COLO668 (cell line): ENCODE results near the gene NRDC.
"Not testable (repeated sequence)": the region's sequence is repeated elsewhere in the genome, so short reads cannot be mapped to it uniquely, and the experiment has no call there.

Experiments
- DNase-seq: peaks from one replicate; lab custom pipeline; 2025; ENCODE audit not compliant: unreplicated experiment; lab: John Stamatoyannopoulos, UW

NRDC gene

GRCh38 chr1:51898090-51898734, 19.7 kb upstream of the NRDC start:
- no peak for DNase-seq

GRCh38 chr1:51897699-51898031, 19.1 kb upstream of the NRDC start:
- no peak for DNase-seq

GRCh38 chr1:51894748-51895147, 16.2 kb upstream of the NRDC start:
- DNase-seq = not testable (repeated sequence)

DNA sequence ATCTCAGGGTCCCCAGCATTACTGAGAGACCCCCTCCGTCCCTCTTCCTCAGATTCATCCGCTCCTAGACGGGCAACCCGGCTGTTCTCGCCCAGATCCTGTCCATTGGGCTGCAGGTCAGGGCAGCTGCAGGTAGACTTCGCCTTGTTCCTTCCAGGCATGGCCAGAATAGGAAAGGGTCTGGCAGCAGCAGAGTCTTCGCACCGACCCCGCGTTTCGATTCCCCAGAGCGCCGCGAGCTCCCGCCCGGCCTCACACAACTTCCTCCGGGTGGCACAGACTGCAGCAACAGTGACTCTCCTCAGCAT, 265 bp downstream of the NRDC start:
- no peak for DNase-seq

DNA sequence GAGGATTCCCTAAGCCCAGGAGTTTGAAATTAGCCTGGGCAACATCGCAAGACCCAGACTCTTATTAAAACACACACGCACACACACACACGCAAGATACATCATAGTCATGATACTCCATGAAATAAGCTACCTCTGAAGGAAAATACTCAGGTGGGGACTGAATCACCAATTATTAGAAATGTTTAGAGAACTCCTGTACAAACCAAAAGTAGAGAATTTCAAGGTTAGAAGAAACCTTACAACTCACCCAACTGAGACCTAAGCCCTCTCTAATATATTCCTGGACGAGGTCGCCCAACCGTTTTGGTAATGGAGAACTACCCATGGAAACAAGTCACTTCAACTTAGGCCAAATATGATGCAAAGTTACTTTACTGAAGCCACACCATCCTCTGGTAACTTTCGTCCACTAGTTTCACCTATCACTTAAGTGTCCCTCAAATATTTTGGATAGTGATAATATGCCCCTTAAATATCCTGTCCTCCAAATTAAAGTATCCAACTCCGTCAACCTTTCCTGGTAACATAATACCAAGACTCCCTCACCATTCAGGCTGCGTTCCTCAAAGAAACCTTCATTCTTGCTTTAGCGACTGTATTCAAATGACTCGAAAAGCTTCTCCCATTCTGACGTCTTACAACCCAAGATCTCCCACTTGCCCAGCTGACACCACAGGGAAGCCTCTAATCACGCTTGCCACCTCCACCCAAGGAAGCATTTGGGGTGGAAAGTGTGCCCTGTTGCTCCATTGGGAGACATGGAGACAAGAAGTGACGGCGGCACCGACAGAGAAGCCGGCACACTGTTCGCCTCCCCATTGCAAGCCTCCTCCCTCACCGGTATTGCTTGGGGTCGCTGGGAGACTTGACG, 856 bp downstream of the NRDC start:
- peak; percentile 56 for DNase-seq

- DNase-seq = no peak
Observed at GRCh38 chr1:51875836-51876235, 2.7 kb downstream of the NRDC start.

DNA sequence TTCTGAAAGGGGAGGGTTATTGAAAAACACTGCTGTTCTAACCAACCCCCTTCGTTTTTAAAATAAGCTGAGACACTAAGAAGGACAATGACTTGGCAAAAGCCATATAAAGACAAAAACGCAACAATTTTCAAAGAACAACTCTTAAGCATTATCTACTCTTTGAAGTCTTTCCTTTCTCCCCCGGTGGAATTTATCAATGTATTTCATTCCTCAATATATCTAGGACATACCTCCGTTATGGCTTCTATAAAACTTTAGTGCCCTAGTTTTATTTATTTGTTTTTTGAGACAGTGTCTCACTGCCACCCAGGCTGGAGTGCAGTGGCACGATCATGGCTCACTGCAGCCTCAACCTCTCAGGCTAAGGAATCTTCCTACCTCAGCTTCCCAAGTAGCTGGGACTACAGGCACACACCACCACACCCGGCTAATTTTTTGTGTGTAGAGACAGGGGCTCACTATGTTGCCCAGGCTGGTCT, 3.2 kb downstream of the NRDC start:
- no peak for DNase-seq

DNA sequence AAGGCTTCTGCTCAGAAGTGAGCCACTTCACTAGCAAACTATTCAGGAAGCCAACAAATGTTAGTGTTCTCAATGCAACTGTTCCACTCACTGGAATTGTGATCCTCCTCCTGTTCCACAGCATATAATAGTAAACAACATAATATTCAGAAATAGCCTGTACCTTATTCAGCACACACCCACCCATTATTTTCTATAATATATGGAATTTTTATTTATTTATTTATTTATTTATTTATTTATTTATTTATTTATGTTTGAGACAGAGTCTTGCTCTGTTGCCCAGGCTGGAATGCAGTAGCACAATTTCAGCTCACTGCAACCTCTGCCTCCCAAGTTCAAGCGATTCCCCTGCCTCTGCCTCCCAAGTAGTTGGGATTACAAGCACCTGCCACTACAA, 5.3 kb downstream of the NRDC start:
- not testable (repeated sequence) for DNase-seq

GRCh38 chr1:51871351-51871975, 7.1 kb downstream of the NRDC start:
- DNase-seq = no peak

GRCh38 chr1:51870603-51871350, 7.8 kb downstream of the NRDC start:
- DNase-seq = no peak

GRCh38 chr1:51867479-51868232, 10.9 kb downstream of the NRDC start:
- DNase-seq = no peak

DNA sequence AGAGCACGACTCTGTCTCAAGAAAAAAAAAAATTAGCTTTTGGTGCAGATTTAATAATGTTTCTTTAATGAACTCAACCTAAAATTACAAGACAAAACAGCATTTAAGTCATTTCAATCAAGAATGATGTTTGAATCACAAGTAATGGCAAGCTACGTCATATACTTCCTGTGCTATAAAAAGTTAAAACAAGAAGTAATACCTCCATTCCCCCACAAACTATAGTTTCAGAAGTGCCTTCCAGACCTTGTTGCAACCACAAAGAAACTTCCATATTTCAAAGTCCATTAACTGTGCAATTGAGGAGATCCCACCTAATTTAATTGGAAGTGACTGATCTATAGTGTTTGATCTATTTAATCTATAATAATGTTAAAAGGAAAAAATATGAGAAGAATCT, 15.1 kb downstream of the NRDC start:
- no peak for DNase-seq

DNA sequence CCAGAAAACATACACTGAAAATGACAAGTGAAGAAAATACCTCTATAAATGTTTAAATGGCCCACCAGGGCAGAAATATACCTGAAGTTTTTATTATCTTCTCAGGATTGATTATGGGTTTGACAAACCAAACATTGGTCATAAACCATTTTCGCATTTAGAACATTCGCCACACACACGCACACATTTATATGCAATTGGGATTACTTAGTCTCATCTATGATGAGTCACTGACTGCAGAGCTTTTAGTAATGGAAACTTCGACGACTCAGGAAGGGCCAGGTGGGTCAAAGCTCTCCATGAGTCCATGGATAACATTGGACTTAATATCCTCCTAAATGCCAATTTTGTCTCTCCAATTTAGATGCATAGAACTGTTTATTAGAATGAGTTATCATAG, 16.9 kb downstream of the NRDC start:
- no peak for DNase-seq

DNA sequence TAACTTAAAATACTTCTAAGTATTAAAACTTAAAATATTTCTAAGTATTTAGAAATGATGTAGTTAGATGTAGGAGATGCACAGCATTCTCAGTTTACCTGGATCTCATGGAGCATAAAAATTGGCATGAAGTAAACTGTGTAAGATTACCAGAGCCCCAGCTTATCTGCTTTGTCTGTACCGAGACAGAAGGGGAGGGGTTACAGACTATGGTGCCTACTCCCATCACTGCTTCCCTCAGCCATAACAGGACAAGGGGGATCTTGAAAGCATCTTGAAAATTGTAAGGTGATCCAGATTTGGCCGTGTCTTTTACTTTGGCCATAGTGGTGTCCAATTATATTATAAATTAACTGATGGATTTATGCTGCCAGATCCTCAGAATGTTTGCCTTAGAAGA, 18.8 kb downstream of the NRDC start:
- no peak for DNase-seq

DNA sequence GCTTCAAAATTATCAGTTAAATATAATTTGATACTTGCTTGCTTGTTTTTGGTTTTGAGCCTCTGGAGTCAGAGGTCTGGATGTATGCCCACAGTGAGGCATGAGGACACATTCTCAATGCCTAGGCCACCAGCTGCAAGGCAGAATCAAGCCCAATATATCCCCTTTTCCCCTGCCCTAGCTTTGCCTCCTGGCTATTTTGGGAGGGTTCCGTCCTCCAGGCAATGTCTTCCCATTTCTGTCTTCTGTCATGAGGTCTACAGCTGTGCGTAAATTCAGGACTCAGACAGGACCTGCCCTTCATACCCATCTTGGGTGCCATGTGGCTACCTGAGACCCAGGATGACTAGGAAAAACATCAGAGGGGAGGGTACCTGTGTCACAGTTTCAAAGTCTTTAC, 19.2 kb downstream of the NRDC start:
- DNase-seq = no peak

DNA sequence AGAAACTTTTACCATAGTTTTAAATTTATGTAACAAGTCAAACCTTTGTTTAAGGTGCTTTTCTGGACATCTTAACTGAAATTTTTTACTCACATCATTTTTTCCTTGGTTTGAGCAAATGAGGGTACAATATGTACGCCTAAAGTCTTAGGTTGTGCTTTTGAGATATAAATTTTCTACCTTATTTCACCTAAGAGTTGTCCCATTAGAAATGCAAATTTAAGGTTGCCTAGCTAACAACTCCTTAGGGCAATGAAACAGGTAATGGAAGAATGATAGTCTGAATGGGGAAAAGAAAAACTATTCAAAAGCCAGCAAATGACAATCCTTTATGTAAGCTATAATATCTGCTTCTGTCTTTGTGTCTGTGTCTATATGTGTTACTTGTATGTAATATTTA, 19.6 kb downstream of the NRDC start:
- no peak for DNase-seq

DNA sequence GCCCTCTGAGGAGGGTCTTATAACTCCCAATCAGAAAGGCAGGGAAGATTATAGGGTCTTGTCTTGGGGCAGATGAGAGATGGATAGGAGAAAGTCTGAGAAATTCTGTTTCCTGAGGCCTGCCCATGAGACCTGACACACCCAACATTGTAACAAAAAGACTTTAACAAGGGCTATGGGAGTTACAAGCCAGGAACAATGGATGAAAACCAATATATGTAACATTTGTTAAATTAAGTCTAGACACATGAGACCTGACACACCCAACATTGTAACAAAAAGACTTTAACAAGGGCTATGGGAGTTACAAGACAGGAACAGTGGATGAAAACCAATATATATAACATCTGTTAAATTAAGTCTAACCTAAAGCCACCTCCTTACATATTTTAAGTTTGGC, 21.8 kb downstream of the NRDC start:
- no peak for DNase-seq

DNA sequence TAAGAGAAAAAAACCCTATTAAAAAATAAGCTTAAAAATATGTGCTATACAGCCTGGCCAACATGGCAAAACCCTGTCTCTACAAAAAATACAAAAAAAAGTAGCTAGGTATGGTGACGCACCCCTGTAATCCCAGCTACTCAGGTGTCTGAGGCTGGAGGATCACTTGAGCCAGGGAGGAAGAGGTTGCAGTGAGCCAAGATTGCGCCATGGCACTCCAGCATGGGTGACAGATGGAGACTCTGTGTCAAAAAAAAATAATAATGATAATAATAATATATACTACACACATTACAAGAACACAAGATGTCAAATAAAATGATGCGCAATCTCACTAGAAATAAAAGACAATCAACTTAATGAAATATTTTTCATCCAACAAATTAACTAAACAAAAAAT, 22.9 kb downstream of the NRDC start:
- DNase-seq = no peak

- no peak for DNase-seq
Observed at GRCh38 chr1:51853360-51853759, 25.2 kb downstream of the NRDC start.

DNA sequence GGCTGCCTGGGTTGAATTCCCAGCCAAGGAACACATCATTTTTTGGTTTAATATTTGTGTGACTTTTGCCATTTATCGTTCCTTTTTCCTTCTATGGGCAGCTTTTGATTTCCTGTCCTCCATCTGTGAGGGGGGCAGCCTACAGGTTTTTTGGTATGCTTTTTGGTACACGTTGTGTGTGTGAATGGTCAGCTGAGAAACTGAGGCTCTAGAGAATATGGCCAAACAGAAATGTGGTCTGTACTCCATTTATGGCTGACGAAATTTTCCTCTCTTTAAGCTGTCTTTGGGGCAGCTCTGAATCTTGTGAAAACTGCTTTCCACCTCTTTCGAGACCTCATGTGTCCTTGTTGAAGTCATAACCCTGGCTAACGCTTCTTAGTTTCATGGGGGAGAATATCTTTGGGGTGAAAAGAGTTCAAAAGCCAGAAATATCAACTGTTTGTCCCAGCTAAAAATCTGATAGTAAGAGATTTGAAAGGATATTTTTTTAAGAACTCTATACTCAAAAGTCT, 26.6 kb downstream of the NRDC start:
- DNase-seq = no peak
